SK-N-SH treated with all-trans-retinoic acid at 6 μM for 48 hours (cell line): ENCODE results near the gene CBY1.

Experiments used
- ATAC-seq: fragments of 200-7000 bp; cut with Tn5 transposase; 3 replicates; pipeline ENCODE4 v1.9.1; 2020; ENCODE audit warnings: mild to moderate bottlenecking, moderate library complexity
- ARNTL ChIP-seq: fragments of 450-650 bp; formaldehyde crosslinking; IDR thresholded peaks from 2 replicates; pipeline ENCODE4 v1.5.0; 2020; ENCODE audit warnings: low read depth, mild to moderate bottlenecking, moderate library complexity, borderline replicate concordance
- BACH2 ChIP-seq: fragments of 250-450 bp; sonication (Bioruptor Pico); IDR thresholded peaks from 2 replicates; pipeline ENCODE4 v1.9.0; 2021; ENCODE audit warnings: mild to moderate bottlenecking, borderline replicate concordance
- CSDC2 ChIP-seq: fragments of 250-450 bp; sonication (Bioruptor Pico); IDR thresholded peaks from 2 replicates; pipeline ENCODE4 v1.5.0; 2020; ENCODE audit warnings: mild to moderate bottlenecking, moderate library complexity
- ESRRG ChIP-seq: fragments of 250-450 bp; sonication (Bioruptor Pico); IDR thresholded peaks from 2 replicates; pipeline ENCODE4 v1.6.1; 2021; ENCODE audit warnings: mild to moderate bottlenecking
- GLIS3 ChIP-seq: fragments of 250-450 bp; sonication (Bioruptor Pico); IDR thresholded peaks from 2 replicates; pipeline ENCODE4 v1.5.0; 2020; ENCODE audit warnings: mild to moderate bottlenecking, moderate library complexity
- ISL1 ChIP-seq: fragments of 250-450 bp; sonication (Bioruptor Pico); IDR thresholded peaks from 2 replicates; pipeline ENCODE4 v2.1.2; 2022; ENCODE audit warnings: mild to moderate bottlenecking, moderate library complexity
- PPARA ChIP-seq: fragments of 250-450 bp; sonication (Bioruptor Pico); IDR thresholded peaks from 2 replicates; pipeline ENCODE4 v1.5.0; 2020; ENCODE audit warnings: mild to moderate bottlenecking, borderline replicate concordance
- RARB ChIP-seq: fragments of 250-450 bp; sonication (Bioruptor Pico); IDR thresholded peaks from 2 replicates; pipeline ENCODE4 v1.8.0; 2021; ENCODE audit warnings: mild to moderate bottlenecking, moderate library complexity
- SNAI2 ChIP-seq: fragments of 250-450 bp; sonication (Bioruptor Pico); IDR thresholded peaks from 2 replicates; pipeline ENCODE4 v1.5.0; 2020; ENCODE audit warnings: mild to moderate bottlenecking, moderate library complexity
- ZC3H10 ChIP-seq: fragments of 250-450 bp; sonication (Bioruptor Pico); IDR thresholded peaks from 2 replicates; pipeline ENCODE4 v1.5.1; 2021; ENCODE audit warnings: mild to moderate bottlenecking, moderate library complexity
- ZFP3 ChIP-seq: fragments of 250-450 bp; sonication (Bioruptor Pico); IDR thresholded peaks from 2 replicates; pipeline ENCODE4 v1.5.0; 2020; ENCODE audit warnings: mild to moderate bottlenecking, moderate library complexity
- ZFP30 ChIP-seq: fragments of 450-650 bp; formaldehyde crosslinking; IDR thresholded peaks from 2 replicates; pipeline ENCODE4 v1.5.0; 2022; ENCODE audit warnings: mild to moderate bottlenecking, moderate library complexity
- ZNF565 ChIP-seq: fragments of 450-650 bp; formaldehyde crosslinking; conservative IDR thresholded peaks from 2 replicates; pipeline ENCODE4 v1.5.0; 2020; ENCODE audit warnings: low read depth, mild to moderate bottlenecking, moderate library complexity
- ZNF70 ChIP-seq: fragments of 450-650 bp; formaldehyde crosslinking; IDR thresholded peaks from 2 replicates; pipeline ENCODE4 v1.5.0; 2020; ENCODE audit warnings: mild to moderate bottlenecking, moderate library complexity
- ZNF8 ChIP-seq: fragments of 450-650 bp; formaldehyde crosslinking; IDR thresholded peaks from 2 replicates; pipeline ENCODE4 v1.5.0; 2020; ENCODE audit warnings: mild to moderate bottlenecking, moderate library complexity
- TF ChIP-seq, protein P1 (sequence below): fragments of 250-450 bp; sonication (Bioruptor Pico); IDR thresholded peaks from 2 replicates; pipeline ENCODE4 v1.5.1; 2021; ENCODE audit warnings: mild to moderate bottlenecking, moderate library complexity
- TF ChIP-seq, protein P2 (sequence below): fragments of 250-450 bp; sonication (Bioruptor Pico); IDR thresholded peaks from 2 replicates; pipeline ENCODE4 v1.5.0; 2020; ENCODE audit warnings: mild to moderate bottlenecking, moderate library complexity
- TF ChIP-seq, protein P3 (sequence below): fragments of 250-450 bp; sonication (Bioruptor Pico); IDR thresholded peaks from 2 replicates; pipeline ENCODE4 v1.8.0; 2021; ENCODE audit warnings: low read depth, mild to moderate bottlenecking, moderate library complexity, borderline replicate concordance
- TF ChIP-seq, protein P4 (sequence below): fragments of 250-450 bp; sonication (Bioruptor Pico); IDR thresholded peaks from 2 replicates; pipeline ENCODE4 v1.5.1; 2020; ENCODE audit warnings: low read depth, mild to moderate bottlenecking, moderate library complexity

CBY1 gene

DNA sequence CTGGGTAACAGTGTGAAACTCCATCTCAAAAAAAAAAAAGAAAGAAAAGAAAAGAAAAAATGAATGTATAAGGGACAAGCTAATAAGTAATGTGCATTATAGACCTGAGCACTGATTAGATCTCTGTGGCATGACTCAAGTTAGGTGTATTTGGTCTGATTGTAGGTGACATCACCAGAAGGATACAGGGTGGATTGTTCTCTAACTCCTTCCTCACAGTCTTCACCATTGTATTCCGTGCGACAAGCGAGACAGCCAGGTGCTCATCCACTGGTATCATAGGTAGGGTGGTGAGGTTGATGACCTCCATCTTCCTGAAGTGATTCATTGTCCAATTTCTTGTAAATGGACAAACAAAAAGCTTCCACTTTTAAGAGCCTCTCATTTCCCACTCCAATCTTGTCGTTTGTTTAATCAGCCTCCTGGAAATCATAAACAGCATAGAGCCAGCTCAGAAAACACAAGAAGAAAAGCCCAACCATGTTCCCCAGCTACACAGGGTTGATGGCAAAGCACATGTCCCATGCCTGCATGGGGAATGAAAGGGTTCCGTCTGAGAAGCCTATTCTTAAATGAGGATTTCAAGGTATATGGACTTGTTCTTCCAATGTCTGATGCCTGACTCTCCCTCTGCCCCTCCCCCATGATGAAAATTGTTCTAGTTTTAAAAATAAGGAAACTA lies 6.5 kb upstream of the CBY1 start:
- TF ChIP-seq, protein P1, sequence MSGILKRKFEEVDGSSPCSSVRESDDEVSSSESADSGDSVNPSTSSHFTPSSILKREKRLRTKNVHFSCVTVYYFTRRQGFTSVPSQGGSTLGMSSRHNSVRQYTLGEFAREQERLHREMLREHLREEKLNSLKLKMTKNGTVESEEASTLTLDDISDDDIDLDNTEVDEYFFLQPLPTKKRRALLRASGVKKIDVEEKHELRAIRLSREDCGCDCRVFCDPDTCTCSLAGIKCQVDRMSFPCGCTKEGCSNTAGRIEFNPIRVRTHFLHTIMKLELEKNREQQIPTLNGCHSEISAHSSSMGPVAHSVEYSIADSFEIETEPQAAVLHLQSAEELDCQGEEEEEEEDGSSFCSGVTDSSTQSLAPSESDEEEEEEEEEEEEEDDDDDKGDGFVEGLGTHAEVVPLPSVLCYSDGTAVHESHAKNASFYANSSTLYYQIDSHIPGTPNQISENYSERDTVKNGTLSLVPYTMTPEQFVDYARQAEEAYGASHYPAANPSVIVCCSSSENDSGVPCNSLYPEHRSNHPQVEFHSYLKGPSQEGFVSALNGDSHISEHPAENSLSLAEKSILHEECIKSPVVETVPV (CRISPR knock-in tag) = no peak
- TF ChIP-seq RARB (CRISPR knock-in tag) (no peak), ZFP3 (CRISPR knock-in tag) (no peak)
- no peak for ATAC-seq

DNA sequence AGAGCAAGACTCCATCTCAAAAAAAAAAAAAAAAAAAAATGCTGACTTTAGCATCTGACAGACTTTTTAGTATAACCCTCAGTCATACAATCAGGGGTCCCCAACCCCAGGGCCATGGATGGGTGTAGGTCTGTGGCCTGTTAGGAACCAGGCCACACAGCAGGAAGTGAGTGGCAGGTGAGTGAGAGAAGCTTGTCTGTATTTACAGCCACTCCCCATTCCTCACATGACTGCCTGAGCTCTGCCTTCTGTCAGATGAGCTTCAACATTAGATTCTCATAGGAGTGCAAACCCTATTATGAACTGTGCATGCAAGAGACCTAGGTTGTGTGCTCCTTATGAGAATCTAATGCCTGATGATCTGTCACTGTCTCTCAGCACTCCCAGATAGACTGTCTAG lies 3.6 kb upstream of the CBY1 start:
- no peak for ATAC-seq
- no peak for TF ChIP-seq ZC3H10 (CRISPR knock-in tag)
- no peak for TF ChIP-seq PPARA (CRISPR knock-in tag)
- no peak for TF ChIP-seq SNAI2 (CRISPR knock-in tag)
- TF ChIP-seq GLIS3 (CRISPR knock-in tag) = no peak
- no peak for TF ChIP-seq ISL1 (CRISPR knock-in tag)
- TF ChIP-seq, protein P2, sequence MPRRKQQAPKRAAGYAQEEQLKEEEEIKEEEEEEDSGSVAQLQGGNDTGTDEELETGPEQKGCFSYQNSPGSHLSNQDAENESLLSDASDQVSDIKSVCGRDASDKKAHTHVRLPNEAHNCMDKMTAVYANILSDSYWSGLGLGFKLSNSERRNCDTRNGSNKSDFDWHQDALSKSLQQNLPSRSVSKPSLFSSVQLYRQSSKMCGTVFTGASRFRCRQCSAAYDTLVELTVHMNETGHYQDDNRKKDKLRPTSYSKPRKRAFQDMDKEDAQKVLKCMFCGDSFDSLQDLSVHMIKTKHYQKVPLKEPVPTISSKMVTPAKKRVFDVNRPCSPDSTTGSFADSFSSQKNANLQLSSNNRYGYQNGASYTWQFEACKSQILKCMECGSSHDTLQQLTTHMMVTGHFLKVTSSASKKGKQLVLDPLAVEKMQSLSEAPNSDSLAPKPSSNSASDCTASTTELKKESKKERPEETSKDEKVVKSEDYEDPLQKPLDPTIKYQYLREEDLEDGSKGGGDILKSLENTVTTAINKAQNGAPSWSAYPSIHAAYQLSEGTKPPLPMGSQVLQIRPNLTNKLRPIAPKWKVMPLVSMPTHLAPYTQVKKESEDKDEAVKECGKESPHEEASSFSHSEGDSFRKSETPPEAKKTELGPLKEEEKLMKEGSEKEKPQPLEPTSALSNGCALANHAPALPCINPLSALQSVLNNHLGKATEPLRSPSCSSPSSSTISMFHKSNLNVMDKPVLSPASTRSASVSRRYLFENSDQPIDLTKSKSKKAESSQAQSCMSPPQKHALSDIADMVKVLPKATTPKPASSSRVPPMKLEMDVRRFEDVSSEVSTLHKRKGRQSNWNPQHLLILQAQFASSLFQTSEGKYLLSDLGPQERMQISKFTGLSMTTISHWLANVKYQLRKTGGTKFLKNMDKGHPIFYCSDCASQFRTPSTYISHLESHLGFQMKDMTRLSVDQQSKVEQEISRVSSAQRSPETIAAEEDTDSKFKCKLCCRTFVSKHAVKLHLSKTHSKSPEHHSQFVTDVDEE (CRISPR knock-in tag) = no peak
- TF ChIP-seq ZFP30 (CRISPR knock-in tag) = no peak
- TF ChIP-seq ZNF565 = no peak
- TF ChIP-seq ESRRG (CRISPR knock-in tag) = no peak
- no peak for TF ChIP-seq ZNF8 (CRISPR knock-in tag)
- no peak for TF ChIP-seq ZFP3 (CRISPR knock-in tag)
- no peak for TF ChIP-seq ARNTL (CRISPR knock-in tag)
- TF ChIP-seq BACH2 (CRISPR knock-in tag) = no peak
- TF ChIP-seq, protein P3, sequence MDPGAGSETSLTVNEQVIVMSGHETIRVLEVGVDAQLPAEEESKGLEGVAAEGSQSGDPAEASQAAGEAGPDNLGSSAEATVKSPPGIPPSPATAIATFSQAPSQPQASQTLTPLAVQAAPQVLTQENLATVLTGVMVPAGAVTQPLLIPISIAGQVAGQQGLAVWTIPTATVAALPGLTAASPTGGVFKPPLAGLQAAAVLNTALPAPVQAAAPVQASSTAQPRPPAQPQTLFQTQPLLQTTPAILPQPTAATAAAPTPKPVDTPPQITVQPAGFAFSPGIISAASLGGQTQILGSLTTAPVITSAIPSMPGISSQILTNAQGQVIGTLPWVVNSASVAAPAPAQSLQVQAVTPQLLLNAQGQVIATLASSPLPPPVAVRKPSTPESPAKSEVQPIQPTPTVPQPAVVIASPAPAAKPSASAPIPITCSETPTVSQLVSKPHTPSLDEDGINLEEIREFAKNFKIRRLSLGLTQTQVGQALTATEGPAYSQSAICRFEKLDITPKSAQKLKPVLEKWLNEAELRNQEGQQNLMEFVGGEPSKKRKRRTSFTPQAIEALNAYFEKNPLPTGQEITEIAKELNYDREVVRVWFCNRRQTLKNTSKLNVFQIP (CRISPR knock-in tag) = no peak
- TF ChIP-seq CSDC2 (CRISPR knock-in tag) = no peak
- TF ChIP-seq ZNF70 = no peak

DNA sequence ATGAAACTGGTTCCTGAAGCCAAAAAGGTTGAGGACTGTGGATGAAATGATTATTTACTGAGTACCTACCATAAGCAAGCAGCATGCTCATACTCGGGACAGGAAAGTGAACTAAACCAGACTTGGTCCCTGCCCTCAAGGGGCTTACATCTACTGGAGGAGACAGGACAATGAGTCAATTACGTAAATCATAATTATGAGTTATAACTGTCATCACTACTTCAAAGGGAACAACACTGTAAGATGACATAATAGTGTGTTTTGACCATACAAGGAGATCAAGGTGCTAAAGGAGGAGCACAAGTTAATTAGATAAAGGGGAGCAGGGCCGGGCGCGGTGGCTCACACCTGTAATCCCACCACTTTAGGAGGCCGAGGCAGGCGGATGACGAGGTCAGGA lies 2.7 kb upstream of the CBY1 start:
- TF ChIP-seq PPARA (CRISPR knock-in tag) (no peak), CSDC2 (CRISPR knock-in tag) (no peak), GLIS3 (CRISPR knock-in tag) (no peak), SNAI2 (CRISPR knock-in tag) (no peak), ZFP3 (CRISPR knock-in tag) (no peak)
- TF ChIP-seq, protein P4, sequence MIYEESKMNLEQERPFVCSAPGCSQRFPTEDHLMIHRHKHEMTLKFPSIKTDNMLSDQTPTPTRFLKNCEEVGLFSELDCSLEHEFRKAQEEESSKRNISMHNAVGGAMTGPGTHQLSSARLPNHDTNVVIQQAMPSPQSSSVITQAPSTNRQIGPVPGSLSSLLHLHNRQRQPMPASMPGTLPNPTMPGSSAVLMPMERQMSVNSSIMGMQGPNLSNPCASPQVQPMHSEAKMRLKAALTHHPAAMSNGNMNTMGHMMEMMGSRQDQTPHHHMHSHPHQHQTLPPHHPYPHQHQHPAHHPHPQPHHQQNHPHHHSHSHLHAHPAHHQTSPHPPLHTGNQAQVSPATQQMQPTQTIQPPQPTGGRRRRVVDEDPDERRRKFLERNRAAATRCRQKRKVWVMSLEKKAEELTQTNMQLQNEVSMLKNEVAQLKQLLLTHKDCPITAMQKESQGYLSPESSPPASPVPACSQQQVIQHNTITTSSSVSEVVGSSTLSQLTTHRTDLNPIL (CRISPR knock-in tag) = no peak
- no peak for ATAC-seq

DNA sequence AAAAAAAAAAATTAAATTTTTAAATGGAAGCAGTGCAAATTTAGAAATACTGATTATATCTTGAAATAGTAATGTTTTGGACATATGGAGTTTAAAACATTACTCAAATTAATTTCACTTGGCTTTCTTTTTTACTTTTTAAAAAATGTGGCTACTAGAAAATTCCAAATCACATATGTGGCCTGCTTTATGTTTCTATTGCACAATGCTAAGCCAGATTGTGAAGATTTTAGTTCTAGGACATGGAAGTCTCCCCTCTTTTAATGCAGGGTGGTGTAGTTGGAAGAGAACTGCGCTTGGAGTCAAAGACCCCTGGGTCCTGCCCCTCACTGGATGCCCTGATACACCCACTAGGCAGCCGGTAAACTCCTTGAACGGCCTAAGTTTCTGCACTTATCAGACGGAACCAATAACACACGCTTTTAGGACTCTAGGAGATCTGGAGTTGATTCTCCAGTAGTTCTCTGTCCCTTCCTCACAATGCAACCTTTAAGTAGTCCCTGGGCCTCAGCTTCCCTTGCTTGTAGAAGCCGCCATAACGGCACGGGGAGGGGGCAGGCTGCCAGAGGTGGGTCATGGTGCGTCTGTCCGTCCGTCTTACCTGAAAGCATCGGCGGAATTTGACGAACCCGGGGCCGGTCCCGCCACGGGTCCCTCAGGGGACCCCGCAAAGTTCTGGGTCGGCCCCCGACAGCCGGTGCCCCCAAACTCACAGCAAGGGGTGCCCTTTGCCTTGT lies 751 bp upstream of the CBY1 start:
- ATAC-seq = peak; percentile 24
- no peak for TF ChIP-seq RARB (CRISPR knock-in tag)
- TF ChIP-seq ARNTL (CRISPR knock-in tag) = no peak
